Panc1 (cell line): ENCODE data around the gene NKAIN2. TPM values are rescaled to one million over a fixed set of nuclear protein-coding genes. Genes with fewer than 3 reads are reported as not detected.

Experiments
- ATAC-seq: fragments of 200-7000 bp; cut with Tn5 transposase; 2 replicates; pipeline ENCODE4 v1.9.1; 2020; ENCODE audit warnings: mild to moderate bottlenecking, moderate library complexity
- BruUV-seq: library from RNA; stranded (reverse); fragments of 400-500 nt; replicated peaks from 2 replicates; lab custom pipeline; 2021; lab: Mats Ljungman, UMichigan
- CTCF ChIA-PET: fragments of 300-600 bp; sonication (Branson Sonifier 250); formaldehyde crosslinking; loops from one replicate; lab custom pipeline; 2022; ENCODE audit warnings: antibody characterized with exemption; lab: Charles Lee
- POLR2A ChIA-PET: fragments of 300-600 bp; sonication (Branson Sonifier 250); formaldehyde crosslinking; loops from one replicate; lab custom pipeline; 2022; ENCODE audit warnings: antibody characterized with exemption; lab: Charles Lee
- DNase-seq: peaks from one replicate; pipeline ENCODE4 v3.0.0-alpha.2; 2010; ENCODE audit warnings: low read depth, low spot score
- H3K27ac ChIP-seq: 2 replicates; pipeline ENCODE4 v1.5.1; 2011; ENCODE audit warnings: mild to moderate bottlenecking, low read length, inconsistent platforms
- H3K27me3 ChIP-seq: fragments of 200-500 bp; sonication (Bioruptor generic); 2 replicates; pipeline ENCODE4 v1.6.0; 2014; ENCODE audit warnings: low read length, inconsistent platforms; ENCODE audit not compliant: control insufficient read depth, insufficient read depth
- H3K36me3 ChIP-seq: fragments of 200-500 bp; sonication (Bioruptor generic); 2 replicates; pipeline ENCODE4 v1.5.1; 2014; ENCODE audit warnings: inconsistent platforms, mild to moderate bottlenecking, low read length, moderate library complexity; ENCODE audit not compliant: control insufficient read depth, insufficient read depth
- H3K4me1 ChIP-seq: 2 replicates; pipeline ENCODE4 v1.5.1; 2011; ENCODE audit warnings: inconsistent platforms, mild to moderate bottlenecking, low read length, moderate library complexity; ENCODE audit not compliant: control insufficient read depth, insufficient read depth
- H3K4me3 ChIP-seq, 2 experiments: 2 replicates each; pipeline ENCODE4 v1.5.1; 2011 to 2012; ENCODE audit warnings: low read depth in 2 of 2, low read length in 2 of 2, mild to moderate bottlenecking in 2 of 2, inconsistent platforms in 1 of 2, moderate library complexity in 1 of 2
- H3K9me3 ChIP-seq: fragments of 200-500 bp; sonication (Bioruptor generic); 2 replicates; pipeline ENCODE4 v1.5.1; 2014; ENCODE audit warnings: low read depth, mild to moderate bottlenecking, inconsistent platforms, low read length, moderate library complexity; ENCODE audit not compliant: control insufficient read depth, insufficient read depth
- CTCF ChIP-seq: fragments of 450-650 bp; IDR thresholded peaks from 2 replicates; pipeline ENCODE4 v1.5.1; 2017; ENCODE audit warnings: mild to moderate bottlenecking
- POLR2AphosphoS5 ChIP-seq: IDR thresholded peaks from 2 replicates; pipeline ENCODE4 v1.6.1; 2012; ENCODE audit warnings: mild to moderate bottlenecking, low read depth, low read length, moderate library complexity
- REST ChIP-seq, 2 experiments: IDR thresholded peaks; 2 replicates each; pipeline ENCODE4 v1.6.1; 2011 to 2012; ENCODE audit warnings: low read depth in 2 of 2, control low read depth in 1 of 2, low read length in 1 of 2, mild to moderate bottlenecking in 1 of 2, moderate library complexity in 1 of 2; ENCODE audit not compliant: insufficient read depth in 1 of 2
- SIN3A ChIP-seq: IDR thresholded peaks from 2 replicates; pipeline ENCODE4 v1.6.1; 2012; ENCODE audit warnings: low read depth, mild to moderate bottlenecking, low read length, moderate library complexity, borderline replicate concordance; ENCODE audit not compliant: insufficient read depth
- TCF7L2 ChIP-seq: IDR thresholded peaks from 2 replicates; pipeline ENCODE4 v1.6.1; 2011; ENCODE audit warnings: mild to moderate bottlenecking, low read depth, low read length, inconsistent platforms
- in situ Hi-C: cut with HindIII; loops from 2 replicates; pipeline ENCODE4 v1.10.0; 2016; ENCODE audit warnings: low sequenced_read_pairs, low pct_unique_long_range_greater_than_20kb
- intact Hi-C: fragments of 100-400 bp; cut with micrococcal nuclease; formaldehyde crosslinking; loops from one replicate; pipeline ENCODE4 v1.10.0; 2022; ENCODE audit not compliant: unreplicated experiment
- total RNA-seq: library from RNA; stranded (reverse); gene quantifications from one replicate; pipeline ENCODE4 v1.2.1, GENCODE V29; 2021; ENCODE audit not compliant: unreplicated experiment

The NKAIN2 gene
- total RNA-seq, 1 experiment from 2014 or later = 2.6 TPM

- DNase-seq (no peak), ATAC-seq (no peak)
- H3K4me1 ChIP-seq = peaks cover 9% of the 10 kb centered on the region; the same call in 1 of the 2 replicates
- no peak overlapping the region for H3K4me3 ChIP-seq
- H3K9me3 ChIP-seq = no peaks in the 10 kb centered on the region
- no peak for TF ChIP-seq POLR2AphosphoS5
- no peak for TF ChIP-seq REST (IDR thresholded peaks at IDR 0.05; ENCODE audit: insufficient read depth in 1 of 2, low read depth in 2 of 2, low read length in 1 of 2)
- TF ChIP-seq SIN3A = no peak
- no peak for TF ChIP-seq TCF7L2
- TF ChIP-seq CTCF = no peak
- no peaks in the 10 kb centered on the region for H3K27me3 ChIP-seq
- ChIA-PET CTCF (interaction anchor here (0.6 kb wide), 1 partner anchor 314 kb away, joined by 4 read pairs; no protein-coding TSS in a partner anchor), POLR2A (no interaction called here)
- intact Hi-C loops = no loop called here
- in situ Hi-C loops = no loop called here
- H3K36me3 ChIP-seq = no peaks in the 10 kb centered on the region
- H3K27ac ChIP-seq = peak overlapping the region; percentile 14; the same call in 1 of the 2 replicates
- no TSS peak for BruUV-seq
Measured at GRCh38 chr6:124475176-124475575, 671.5 kb downstream of the NKAIN2 start.

GRCh38 chr6:124478906-124479305 is 675.2 kb downstream of the NKAIN2 start:
- ChIA-PET CTCF (no interaction called here), POLR2A (no interaction called here)
- H3K27me3 ChIP-seq = no peaks in the 10 kb centered on the region
- ATAC-seq (no peak), DNase-seq (no peak)
- peaks cover 28% of the 10 kb centered on the region; the same call in 1 of the 2 replicates for H3K4me1 ChIP-seq
- in situ Hi-C loops (no loop called here), intact Hi-C loops (no loop called here)
- TF ChIP-seq TCF7L2 (no peak), CTCF (no peak), REST (IDR thresholded peaks at IDR 0.05; ENCODE audit: insufficient read depth in 1 of 2, low read depth in 2 of 2, low read length in 1 of 2) (no peak), SIN3A (no peak), POLR2AphosphoS5 (no peak)
- peaks cover 3% of the 10 kb centered on the region; the same call in 1 of the 2 replicates for H3K9me3 ChIP-seq
- H3K36me3 ChIP-seq = no peaks in the 10 kb centered on the region
- H3K4me3 ChIP-seq = no peak overlapping the region
- H3K27ac ChIP-seq = peak overlapping the region; percentile 71
- no TSS peak for BruUV-seq
